GM21367 (cell line): Measurements from ENCODE around the gene LYRM4.

Source experiments
- ATAC-seq: cut with Tn5 transposase; IDR thresholded peaks from one replicate; pipeline ENCODE4 v1.9.1; 2021; ENCODE audit not compliant: unreplicated experiment

LYRM4 gene

DNA sequence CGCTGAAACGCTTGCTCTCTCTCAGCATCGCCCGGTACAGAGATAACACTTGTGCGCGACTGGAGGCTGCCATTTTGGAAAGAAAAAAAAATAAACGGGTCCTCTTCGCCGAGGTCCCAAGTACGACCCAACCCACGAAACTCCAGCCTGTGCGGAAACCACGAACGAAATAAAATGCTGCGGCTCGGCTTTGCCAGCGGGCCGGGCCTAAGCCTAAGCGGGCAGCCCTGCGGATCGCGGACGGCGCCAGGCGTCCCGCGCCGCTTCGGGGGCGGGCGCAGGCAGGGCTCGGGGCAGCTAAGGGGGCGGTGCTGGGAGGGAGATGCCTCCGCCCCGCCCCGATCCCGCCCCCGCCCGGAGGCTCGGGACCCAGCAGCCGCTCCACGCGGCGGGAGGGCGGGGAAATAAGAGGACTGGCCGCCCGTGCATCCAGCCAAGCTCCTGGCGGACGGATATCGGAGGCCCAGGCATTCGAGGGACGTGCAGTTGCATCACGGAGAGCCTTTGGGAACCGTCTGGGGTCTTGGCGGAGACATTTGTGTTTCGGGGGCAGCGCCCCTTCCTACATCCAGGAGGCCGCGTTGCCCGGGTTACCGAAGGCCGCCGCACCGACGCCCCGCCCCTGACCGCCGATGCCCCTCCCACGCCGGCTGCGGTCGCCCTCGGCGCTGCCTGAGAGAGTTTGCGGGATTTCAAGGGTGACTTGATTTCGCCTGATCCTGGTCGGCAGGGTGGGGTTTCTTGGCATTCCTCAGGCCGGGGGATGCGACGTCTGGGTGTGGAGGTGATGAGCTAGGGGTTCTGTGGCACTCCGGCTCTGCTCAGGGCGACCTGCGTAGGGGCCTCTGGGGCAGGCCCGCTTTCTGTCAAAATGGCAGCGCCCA lies at the start of gene LYRM4, which contains the start of gene FARS2:
TSS of gene LYRM4 (minus strand) at position 290 of the 884 bp plus-strand sequence. CDS start at position 73, 217 bp downstream.
TSS of gene FARS2 (plus strand) at position 853 of the 884 bp plus-strand sequence.
- peak; percentile 50 for ATAC-seq

DNA sequence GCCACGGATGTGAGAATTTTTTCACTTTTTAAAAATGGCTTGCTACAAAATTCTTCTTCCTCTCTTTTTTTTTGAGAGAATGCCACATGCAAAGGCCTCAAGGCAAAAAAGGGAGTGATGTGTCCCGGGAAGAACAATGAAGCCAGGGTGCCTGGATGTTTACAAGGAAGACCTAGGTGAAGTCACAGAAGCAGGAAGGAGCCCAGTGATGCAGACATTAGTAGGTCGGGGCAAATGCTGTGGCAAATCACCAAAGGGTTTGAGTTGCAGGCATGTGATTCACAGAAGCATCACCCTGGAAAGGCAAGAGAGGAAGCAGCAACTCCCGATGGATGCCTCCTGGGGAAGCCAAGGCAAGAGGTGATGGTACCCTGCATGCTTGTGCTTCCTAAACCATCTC lies 47.3 kb upstream of the LYRM4 start:
- no peak for ATAC-seq

DNA sequence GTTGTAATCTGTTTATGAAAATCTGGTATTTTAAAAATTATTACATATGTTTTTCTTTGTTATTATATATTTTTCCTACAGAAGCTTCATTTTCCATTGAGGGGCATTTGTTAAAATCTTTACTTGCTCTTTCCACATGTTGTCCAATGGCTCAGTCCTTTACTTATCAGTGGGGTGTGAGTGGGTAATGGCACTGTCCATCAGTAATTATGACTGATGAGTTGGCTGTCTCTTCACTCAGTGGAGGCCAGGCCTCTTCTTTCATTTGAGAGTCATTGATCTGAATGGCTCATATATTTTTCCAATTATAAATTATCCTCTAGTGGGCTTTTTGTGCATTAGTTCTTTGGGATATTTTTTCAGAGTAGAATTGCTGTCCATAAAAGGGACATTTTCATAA lies 46.3 kb upstream of the LYRM4 start:
- no peak for ATAC-seq

DNA sequence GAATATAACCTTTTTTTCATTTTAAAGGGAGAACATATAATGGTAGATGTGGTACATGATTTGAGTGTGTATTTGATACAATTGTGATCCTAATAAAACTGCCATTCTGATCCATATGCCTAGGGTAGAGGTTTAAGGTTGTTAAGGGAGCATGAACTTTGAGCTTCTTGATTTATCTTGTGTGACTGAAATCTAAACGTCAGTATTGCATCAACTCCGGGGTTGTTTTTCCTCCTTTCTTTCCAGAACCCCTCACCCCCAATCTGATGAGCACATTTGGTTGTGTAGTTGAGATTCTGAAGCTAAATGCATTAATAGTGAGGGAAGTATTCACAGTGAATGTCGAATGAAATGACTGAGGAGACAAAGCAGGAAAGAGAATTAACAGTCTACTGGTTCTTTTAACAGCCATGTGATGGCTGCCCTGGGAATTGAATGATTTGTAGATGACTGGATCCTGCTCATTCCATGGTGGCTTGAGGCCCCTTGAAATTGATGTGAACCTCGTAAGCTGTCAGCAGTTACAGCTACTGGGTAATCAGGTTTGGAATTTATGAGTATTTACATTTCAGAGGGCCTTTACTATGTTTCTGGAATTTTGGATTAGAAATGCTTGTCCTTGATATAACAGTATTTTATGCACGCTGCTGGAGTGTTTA lies 45.3 kb upstream of the LYRM4 start:
- no peak for ATAC-seq

DNA sequence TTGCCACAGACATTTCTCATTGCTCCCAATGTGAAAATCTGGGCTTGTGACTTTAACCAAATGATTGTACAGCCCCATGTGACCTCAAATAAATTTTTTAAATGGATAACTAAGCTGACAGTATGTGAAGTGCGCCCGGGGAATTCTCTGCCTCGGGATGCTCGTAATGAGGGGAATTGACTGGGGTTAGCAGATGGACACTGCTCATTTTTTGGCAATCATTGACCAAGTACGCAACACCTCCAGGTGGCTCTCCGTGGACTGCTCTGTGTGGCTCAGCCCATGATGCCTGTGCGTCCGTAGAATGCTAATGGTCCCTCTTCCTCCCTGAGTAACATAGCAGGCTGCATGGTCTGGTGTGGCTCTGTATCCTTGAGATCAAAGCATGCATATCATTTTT lies 42.9 kb upstream of the LYRM4 start:
- ATAC-seq, result no peak

DNA sequence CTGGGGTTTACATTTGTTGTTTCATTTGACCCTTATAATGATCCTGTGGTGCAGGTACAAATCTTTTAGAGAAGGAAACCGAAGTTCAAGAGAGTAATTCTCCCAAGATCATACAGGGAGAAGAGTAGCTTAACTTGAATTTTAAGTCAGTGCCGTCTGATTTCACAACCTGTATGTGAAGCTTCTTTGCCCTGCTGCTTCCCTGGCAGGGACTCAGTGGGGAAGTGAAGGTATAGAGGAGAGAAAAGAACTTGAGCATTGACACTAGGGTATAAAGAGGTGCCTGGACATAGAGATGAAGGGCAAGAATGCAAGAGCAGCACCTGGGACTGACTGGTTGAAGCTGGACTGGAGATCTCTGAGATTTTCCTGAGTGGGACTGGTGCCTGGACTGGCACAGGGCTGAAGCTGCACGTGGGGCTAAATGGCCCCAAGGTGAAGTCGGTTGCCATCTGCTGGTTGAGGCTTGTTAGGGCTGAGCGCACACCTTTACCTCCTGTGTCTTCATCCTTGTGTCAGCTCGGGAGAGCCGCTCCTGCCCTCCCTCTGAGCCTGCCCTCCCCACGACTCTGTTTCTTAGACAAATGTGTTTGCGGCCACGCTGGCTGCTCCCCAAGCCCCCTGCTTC lies 42.4 kb upstream of the LYRM4 start:
- ATAC-seq, result peak; percentile 61

DNA sequence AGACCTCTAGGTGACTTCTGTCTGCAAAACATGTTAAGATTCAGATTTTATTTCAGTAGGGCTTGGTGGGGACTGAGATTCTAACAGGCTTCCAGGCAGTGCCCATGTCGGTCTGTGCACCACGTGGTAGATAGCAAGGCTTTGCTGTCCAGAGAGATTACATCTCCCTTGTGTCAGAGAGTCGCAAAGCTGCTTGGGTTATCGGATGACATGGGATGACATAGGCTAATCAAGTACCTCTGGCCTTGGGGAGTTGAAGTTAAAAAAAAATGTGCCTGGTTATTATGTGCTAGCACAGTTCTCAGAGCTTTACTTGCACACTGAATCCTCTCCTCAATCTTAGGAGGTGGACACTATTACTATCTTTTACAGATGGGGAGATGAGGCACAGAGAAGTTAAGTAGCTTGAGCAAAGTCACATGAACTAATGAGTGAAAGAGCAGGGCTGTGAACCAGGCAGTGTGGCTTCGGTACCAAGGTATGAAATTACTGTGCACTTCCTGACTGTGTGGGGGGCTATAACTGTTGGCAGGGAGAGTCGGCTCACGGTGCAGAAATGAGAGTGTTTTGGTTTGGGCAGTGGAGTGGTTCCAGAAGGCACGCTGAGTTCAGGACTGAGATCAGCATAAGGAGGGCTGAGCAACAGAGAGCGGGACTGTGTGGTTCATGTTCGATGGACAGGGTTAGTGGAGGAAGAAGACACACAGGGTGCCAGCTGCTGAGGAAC lies 41.6 kb upstream of the LYRM4 start:
- peak; percentile 78 for ATAC-seq

DNA sequence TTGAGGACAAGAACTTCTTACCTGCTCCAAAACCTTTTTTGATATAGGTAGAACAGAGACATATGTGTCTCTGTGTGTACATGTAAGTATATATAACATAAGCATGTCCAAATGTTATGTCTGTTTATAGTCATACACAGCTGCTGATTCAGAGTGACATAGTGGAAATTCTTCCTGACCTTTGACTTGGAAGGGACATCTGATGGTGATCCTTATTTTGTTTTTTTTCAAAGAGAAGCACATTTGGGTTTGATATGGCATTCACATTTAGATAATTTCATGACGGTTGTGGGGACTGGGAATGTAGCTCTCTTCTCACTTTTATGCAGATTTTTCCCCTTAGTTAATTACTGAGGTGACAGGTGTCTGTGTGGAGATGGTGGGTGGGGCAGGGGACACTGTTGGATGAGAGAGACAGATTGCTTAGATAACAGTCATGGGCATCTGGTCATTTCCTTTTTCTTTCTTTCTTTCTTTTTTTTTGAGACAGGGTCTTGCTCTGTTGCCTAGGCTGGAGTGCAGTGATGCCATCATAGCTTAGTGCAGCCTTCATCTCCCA lies 39.5 kb upstream of the LYRM4 start:
- ATAC-seq, result no peak

DNA sequence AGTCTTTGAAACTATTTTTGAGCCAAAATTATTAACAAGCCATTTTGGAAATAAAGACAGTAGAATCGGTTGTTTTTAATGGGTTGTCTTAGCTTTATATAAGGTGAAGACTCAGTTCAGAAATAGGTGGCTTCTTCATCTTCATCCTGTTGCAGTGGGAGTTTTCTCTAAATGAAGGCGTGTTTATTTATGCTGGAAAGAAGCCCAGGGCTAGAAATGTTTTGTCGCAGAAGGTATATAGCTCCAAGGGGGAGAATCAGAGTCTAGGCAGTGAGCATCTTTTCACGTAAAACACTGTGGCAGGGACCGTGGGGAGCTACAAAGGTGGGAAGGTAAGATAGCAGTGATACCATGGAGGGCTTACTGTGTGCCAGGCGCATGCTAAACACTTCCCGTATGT lies 34.9 kb upstream of the LYRM4 start:
- ATAC-seq, result no peak

DNA sequence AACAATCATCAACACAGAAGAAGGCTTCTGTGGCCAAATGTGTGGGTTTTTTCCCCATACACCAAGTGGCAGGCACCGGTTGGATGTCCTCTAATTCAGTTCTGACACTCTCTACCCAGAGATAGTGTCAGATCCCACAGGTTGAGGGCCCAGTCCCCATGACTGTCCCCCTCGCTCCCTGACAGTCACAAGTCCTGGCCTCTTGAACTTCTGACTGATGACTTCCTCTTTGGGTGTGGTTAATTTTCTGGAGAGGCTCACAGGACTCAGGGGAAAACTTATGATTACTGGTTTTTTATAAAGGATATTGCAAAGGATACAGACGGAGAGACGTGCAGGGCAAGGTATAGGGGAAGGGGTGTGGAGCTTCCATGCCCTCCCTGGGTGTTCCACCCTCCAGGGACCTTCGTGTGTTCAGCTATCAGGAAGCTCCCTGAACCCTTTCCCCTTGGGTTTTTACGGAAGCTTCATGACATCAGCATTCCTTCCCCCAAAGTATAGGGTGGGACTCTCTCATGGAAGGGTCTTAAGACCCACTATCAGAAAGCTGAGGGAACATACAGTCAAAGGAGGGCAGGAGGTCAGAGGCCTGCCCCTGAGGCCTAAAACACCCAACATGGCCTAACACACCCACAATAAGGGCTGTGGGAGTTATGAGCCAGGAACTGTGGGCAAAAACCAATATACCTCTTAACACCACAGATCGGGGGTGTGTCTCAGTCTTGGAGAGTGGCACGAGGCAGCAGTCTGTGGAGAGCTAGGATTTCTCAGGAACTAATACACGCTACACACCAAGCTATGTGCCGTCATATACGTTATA lies 33.9 kb upstream of the LYRM4 start:
- ATAC-seq, result no peak

DNA sequence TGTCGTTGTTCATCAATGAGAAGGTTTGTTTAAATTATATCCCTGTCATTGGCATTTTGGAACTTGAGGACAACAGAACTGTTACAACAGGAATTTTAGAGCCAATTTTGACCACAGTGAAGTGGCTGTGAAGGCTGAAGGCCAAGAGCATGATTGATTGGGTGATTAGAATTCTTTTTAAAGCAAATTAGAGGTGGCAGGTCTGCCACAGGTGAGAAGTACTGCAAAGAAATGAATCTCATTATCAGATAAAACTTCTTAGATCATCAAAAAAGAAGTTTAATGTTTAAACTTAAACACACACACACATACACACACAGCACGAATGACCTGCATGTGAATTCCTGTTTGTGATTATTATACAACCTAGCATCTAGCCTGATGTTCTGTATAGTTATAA lies 32.9 kb upstream of the LYRM4 start:
- ATAC-seq, result no peak

DNA sequence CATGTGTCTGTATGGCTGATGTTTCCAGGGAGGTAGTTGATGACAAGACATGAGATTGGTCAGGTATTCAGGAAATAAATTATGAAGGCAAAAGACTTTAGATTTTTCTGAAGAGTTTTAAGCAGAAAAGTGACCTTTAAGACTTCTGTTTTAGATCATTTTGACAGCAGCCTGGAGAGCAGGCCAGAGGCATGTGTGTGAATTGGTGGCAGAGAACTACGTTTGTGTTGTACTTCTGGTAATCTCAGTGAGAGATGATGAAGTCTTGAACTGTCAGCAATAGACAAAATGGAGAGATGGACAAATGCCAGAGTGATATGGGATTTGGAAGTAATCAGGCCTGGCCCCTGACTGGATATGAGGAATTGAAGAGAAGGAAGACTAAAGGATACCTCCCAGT lies 31.4 kb upstream of the LYRM4 start:
- no peak for ATAC-seq

DNA sequence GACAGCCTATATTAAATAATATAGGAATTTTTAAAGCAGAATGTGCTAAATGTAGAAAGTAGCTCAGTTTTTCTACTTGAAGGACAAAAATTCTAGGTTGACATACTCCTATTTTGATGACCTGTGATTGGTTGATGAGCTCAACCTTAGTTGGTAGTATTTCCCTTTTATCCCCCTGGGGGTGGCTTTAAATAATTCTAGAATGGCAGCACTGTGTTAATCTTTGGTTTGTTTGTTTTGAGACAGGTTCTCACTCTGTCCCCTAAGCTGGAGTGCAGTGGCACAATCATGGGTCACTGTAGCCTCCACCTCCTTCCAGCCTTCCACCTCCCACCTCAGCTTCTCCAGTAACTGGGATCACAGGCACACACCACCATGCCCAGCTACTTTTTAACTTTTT lies 29.8 kb upstream of the LYRM4 start:
- ATAC-seq, result no peak

DNA sequence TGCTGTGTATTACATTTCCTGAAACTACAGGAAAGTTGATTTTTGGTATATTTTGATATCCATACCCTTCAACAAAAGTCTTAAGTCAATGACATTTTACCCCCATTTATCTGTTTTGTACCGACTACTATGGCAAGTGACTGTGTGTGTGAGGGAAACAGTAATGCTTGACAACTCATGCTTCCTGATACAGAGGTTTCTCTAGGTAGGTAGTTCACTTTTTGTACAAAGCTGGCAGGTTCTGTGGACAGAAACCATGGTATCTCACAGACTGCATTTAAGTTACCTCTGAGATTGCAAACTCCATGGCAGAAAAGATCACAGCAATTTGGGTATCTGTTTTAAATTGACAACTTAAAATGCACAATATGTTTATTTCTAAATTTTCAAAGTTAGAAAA lies 29.3 kb upstream of the LYRM4 start:
- no peak for ATAC-seq

DNA sequence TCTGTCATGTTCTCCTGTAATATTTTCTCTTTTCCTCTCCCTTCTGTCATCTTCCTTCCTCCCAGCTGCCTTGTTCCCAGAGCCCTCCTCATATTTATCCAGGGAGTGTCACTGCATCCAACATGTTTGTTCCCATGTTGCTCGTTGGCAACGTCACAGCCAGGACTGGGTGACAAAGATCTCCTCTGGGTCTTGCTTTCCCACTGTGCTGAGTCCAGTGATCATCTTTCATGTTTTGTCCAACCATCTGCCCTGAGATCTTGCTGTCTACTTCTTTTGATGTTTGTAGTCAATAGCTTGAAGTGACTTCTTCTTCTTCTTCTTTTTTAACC lies 27.2 kb upstream of the LYRM4 start:
- no peak for ATAC-seq

DNA sequence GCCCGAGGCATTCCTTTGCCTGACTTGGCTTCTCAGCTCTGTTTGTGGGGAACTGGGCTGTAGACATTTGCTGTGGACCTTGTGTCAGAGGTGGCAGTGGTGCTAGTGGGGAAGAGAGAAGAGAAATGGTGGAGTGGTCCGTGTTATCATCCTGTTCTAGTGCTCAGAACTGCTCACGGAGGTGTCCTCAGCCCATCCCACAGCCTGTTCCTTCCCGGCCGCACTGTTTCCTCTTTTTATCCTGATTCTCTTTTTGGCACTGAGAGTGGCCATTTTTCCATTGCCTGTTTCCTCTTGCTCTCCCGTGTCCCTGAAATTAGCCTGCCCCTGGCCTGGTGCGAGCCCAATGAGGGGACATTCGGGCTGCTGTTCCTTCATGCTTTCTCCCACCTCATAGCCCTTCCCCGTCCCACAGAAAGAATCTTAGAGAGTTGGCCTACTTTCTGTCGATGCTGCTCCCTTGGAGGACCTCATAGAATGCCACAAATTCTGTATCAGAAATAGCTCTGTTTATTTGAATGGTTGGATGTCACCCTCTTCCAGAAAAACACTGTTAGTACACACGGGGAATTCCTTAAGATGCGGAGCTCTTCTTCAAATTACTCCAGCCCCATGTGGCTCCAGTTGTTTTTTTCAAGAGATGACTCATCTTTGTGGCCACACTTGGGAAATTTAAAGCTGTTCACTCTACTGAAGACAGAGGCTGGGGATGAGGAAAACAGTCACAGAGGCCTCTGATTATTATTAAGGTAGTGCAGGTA lies 26.6 kb upstream of the LYRM4 start:
- no peak for ATAC-seq

DNA sequence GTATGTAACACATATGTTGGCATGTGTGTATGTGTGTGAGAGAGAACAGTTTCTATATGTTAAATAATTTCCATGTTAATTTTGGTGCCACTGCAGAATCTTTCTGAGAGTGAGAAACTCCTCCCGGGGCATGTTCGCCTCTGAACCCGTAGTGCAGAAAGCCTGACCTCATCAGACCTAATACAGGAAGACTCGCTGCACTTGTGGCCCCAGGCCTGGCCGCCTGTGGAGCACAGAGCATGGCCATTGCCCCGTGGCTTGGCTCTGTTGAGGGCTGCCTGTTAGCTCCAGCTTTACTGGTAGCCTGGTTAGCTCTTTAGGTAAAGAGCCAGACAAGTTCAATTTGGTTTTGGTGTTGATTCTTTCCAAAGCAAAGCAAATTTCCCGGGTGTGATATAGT lies 26.0 kb upstream of the LYRM4 start:
- ATAC-seq, result peak; percentile 47

DNA sequence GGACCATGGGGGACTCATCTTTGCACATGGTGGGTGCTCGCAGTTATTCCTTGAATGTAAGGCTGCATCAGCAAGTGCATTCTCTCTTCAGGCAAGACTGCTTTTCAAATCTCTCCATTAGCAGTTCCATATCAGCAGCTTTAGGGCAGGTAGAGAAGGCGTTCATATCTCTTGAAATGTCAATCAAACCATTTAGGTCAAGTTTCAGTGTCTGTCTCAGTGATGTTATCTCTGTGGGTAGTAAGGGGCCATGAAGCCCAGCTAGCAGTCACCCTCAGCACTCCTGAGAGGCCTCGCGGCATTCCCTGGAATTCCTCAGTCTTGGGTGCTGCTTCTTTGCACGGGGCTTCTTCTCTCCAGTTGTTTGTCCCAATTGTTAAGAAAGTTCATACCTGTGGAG lies 24.8 kb upstream of the LYRM4 start:
- no peak for ATAC-seq

DNA sequence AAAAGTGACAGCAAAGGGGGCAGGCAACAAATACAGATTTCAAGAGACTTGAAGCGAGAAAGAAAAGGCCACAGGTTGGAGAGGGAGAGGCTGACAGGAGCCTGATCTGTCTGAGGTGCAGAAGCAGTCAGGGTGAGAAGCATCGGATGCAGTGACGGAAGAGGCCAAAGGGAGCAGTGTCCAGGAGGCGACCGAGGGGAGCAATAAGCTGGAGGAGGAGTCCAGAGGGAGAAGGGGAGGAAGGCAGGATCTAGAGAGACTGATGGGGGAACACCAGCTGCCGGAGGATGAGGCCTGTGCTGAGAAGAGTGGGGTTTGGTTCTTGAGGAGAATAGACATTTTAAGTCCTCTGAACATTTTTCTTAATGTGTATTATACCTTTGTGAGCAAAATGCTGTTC lies 24.3 kb upstream of the LYRM4 start:
- no peak for ATAC-seq
